GM12878 (cell line): ENCODE results near the gene CD63. TPM values are rescaled to one million over a fixed set of nuclear protein-coding genes. Genes with fewer than 3 reads are reported as not detected.

ENCODE experiments used
- ATAC-seq: fragments of 200-7000 bp; cut with Tn5 transposase; 3 replicates; pipeline ENCODE4 v1.9.1; 2020; ENCODE audit warnings: mild to moderate bottlenecking, moderate library complexity
- BruUV-seq: library from RNA; stranded (reverse); fragments of 400-500 nt; replicated peaks from 2 replicates; lab custom pipeline; 2021; lab: Mats Ljungman, UMichigan
- CTCF ChIA-PET: fragments of 300-600 bp; sonication (Branson Sonifier 250); formaldehyde crosslinking; extraction: SDS; loops from one replicate; lab custom pipeline; 2021; ENCODE audit warnings: inconsistent platforms; lab: Yijun Ruan, JAX
- POLR2A ChIA-PET: fragments of 350-600 bp; formaldehyde crosslinking; extraction: SDS; loops from one replicate; lab custom pipeline; 2021; ENCODE audit warnings: inconsistent platforms; lab: Charles Lee
- RAD21 ChIA-PET: fragments of 300-600 bp; sonication (Branson Sonifier 250); formaldehyde crosslinking; loops from one replicate; lab custom pipeline; 2023; ENCODE audit warnings: antibody characterized with exemption; ENCODE audit not compliant: unreplicated experiment; lab: Charles Lee
- SMC1A ChIA-PET: fragments of 300-600 bp; sonication (Branson Sonifier 250); formaldehyde crosslinking; loops from one replicate; lab custom pipeline; 2023; ENCODE audit not compliant: unreplicated experiment, uncharacterized antibody; lab: Charles Lee
- DNase-seq: peaks from one replicate; pipeline ENCODE4 v3.0.0-alpha.2; 2011; ENCODE audit warnings: low read depth, low spot score
- FAIRE-seq: peaks from 3 replicates; lab custom pipeline; 2011; peaks lifted over from hg19 to GRCh38; lab: Jason Lieb, UNC
- H2AFZ ChIP-seq: 2 replicates; pipeline ENCODE4 v1.6.0; 2011; ENCODE audit warnings: low read depth, low read length, control low read depth; ENCODE audit not compliant: control insufficient read depth
- H3K27ac ChIP-seq: 2 replicates; pipeline ENCODE4 v1.5.1; 2011; ENCODE audit warnings: control low read depth; ENCODE audit not compliant: control insufficient read depth, insufficient read depth
- H3K27me3 ChIP-seq, 2 experiments: replicated peaks in 1 of 2; 2 replicates each; pipeline versions ENCODE4 v1.6.0 to v1.6.1; 2011; ENCODE audit warnings: low read length in 1 of 2; ENCODE audit not compliant: control insufficient read depth in 2 of 2, insufficient read depth in 2 of 2
- H3K36me3 ChIP-seq, 2 experiments: 2 replicates each; pipeline ENCODE4 v1.5.1; 2011; ENCODE audit warnings: low read length in 1 of 2; ENCODE audit not compliant: control insufficient read depth in 2 of 2, insufficient read depth in 2 of 2
- H3K4me1 ChIP-seq: 2 replicates; pipeline ENCODE4 v1.6.1; 2011; ENCODE audit warnings: mild to moderate bottlenecking, low read length, moderate library complexity, mixed read lengths; ENCODE audit not compliant: control insufficient read depth, insufficient read depth
- H3K4me2 ChIP-seq: 2 replicates; pipeline ENCODE4 v1.6.0; 2011; ENCODE audit warnings: control low read depth; ENCODE audit not compliant: control insufficient read depth, insufficient read depth
- H3K4me3 ChIP-seq: fragments of 200-600 bp; sonication (generic); 2 replicates; pipeline ENCODE4 v1.5.1; 2016
- H3K79me2 ChIP-seq: 2 replicates; pipeline ENCODE4 v1.6.0; 2011; ENCODE audit warnings: low read length; ENCODE audit not compliant: control insufficient read depth, insufficient read depth
- H3K9ac ChIP-seq: 2 replicates; pipeline ENCODE4 v1.8.0; 2011; ENCODE audit warnings: low read length, control low read depth, mixed read lengths; ENCODE audit not compliant: control insufficient read depth, insufficient read depth
- H3K9me3 ChIP-seq: replicated peaks from 3 replicates; pipeline ENCODE4 v1.5.1; 2011; ENCODE audit warnings: mild to moderate bottlenecking, low read length; ENCODE audit not compliant: control insufficient read depth, insufficient read depth
- H4K20me1 ChIP-seq: 2 replicates; pipeline ENCODE4 v1.6.0; 2011; ENCODE audit not compliant: control insufficient read depth, insufficient read depth
- E4F1 ChIP-seq: fragments of 450-650 bp; IDR thresholded peaks from 2 replicates; pipeline ENCODE4 v1.6.1; 2018; ENCODE audit warnings: borderline replicate concordance, mild to moderate bottlenecking; ENCODE audit not compliant: partially characterized antibody
- EED ChIP-seq: sonication (generic); IDR thresholded peaks from 2 replicates; pipeline ENCODE4 v1.6.1; 2016; ENCODE audit warnings: antibody characterized with exemption, low read depth
- HDAC2 ChIP-seq: fragments of 200-600 bp; sonication (generic); IDR thresholded peaks from 2 replicates; pipeline ENCODE4 v1.6.1; 2017
- HDAC6 ChIP-seq: fragments of 200-600 bp; sonication (generic); IDR thresholded peaks from one replicate; pipeline ENCODE4 v1.8.0; 2017; ENCODE audit warnings: antibody characterized with exemption; ENCODE audit not compliant: unreplicated experiment
- NFIC ChIP-seq: IDR thresholded peaks from 2 replicates; pipeline ENCODE4 v1.6.1; 2012; ENCODE audit warnings: low read depth, mild to moderate bottlenecking, inconsistent platforms, low read length, moderate library complexity
- NFXL1 ChIP-seq: fragments of 450-650 bp; IDR thresholded peaks from 2 replicates; pipeline ENCODE4 v1.6.1; 2017; ENCODE audit warnings: antibody characterized with exemption, mild to moderate bottlenecking, borderline replicate concordance
- NR2C2 ChIP-seq: IDR thresholded peaks from 2 replicates; pipeline ENCODE4 v1.6.1; 2011; ENCODE audit warnings: borderline replicate concordance, low read depth; ENCODE audit not compliant: control insufficient read depth, insufficient read length
- POU2F2 ChIP-seq: IDR thresholded peaks from 3 replicates; pipeline ENCODE4 v1.6.1; 2011; ENCODE audit warnings: low read depth, mild to moderate bottlenecking, low read length, borderline replicate concordance
- TARDBP ChIP-seq: IDR thresholded peaks from 2 replicates; pipeline ENCODE4 v1.6.1; 2016; ENCODE audit warnings: borderline replicate concordance
- YBX1 ChIP-seq: fragments of 450-650 bp; IDR thresholded peaks from 2 replicates; pipeline ENCODE4 v1.6.1; 2016; ENCODE audit warnings: antibody characterized with exemption
- WGBS: methylation state at CpG from one replicate; pipeline ENCODE4 v1.1.6; 2016; ENCODE audit warnings: low lambda C conversion rate; ENCODE audit not compliant: insufficient replicate concordance, insufficient coverage; ENCODE audit errors: missing lambda C conversion rate; 5-methylcytosine and 5-hydroxymethylcytosine counted together
- in situ Hi-C: fragments of 300-500 bp; cut with MboI; formaldehyde crosslinking; loops from 9 replicates; pipeline ENCODE4 v1.14.3; 2018; ENCODE audit warnings: mixed read lengths
- intact Hi-C: fragments of 100-400 bp; cut with micrococcal nuclease; formaldehyde crosslinking; loops from one replicate; pipeline ENCODE4 v1.14.2; 2022; ENCODE audit not compliant: unreplicated experiment
- polyA plus RNA-seq, 11 experiments: library from polyadenylated mRNA; depleted of rRNA in 4 of 11; unstranded in 6 of 11; stranded (reverse) in 5 of 11; fragments of >200 nt; fragmentation: Nextera tagmentation in 4 of 11; fragmentation: Illumina TruSeq in 1 of 11; extraction: Ambion mirVana in 4 of 11; extraction: Trizol in 1 of 11; gene quantifications; 1 replicate in 1 of 11; 2 replicates in 10 of 11; pipeline versions ENCODE4 v1.2.1 to v1.2.3, GENCODE V29; 2011 to 2016; ENCODE audit warnings: inconsistent platforms in 2 of 11, missing spikeins in 2 of 11, low read depth in 1 of 11
- total RNA-seq, 4 experiments: library from RNA; depleted of rRNA in 3 of 4; stranded (reverse); fragments of >200 nt in 3 of 4; fragmentation: Illumina TruSeq in 1 of 4; extraction: Trizol in 1 of 4; gene quantifications; 2 replicates each; pipeline versions ENCODE4 v1.2.1 to v1.2.3, GENCODE V29; 2013 to 2021
- TF ChIP-seq, protein P1 (sequence below): IDR thresholded peaks from 2 replicates; pipeline ENCODE4 v1.6.1; 2012; ENCODE audit warnings: low read depth, low read length, improper control_type of control experiment
- TF ChIP-seq, protein P2 (sequence below): IDR thresholded peaks from 2 replicates; pipeline ENCODE4 v1.6.1; 2012; ENCODE audit warnings: low read length, inconsistent platforms
- TF ChIP-seq, protein P3 (sequence below): IDR thresholded peaks from 2 replicates; pipeline ENCODE4 v1.6.1; 2012; ENCODE audit warnings: improper control_type of control experiment, low read depth, low read length; ENCODE audit not compliant: insufficient replicate concordance

The CD63 gene
- total and polyA plus RNA-seq, 10 of the 15 experiments (the other 5 are each of a cell fraction or from before 2014, with no cell fraction given) = 147 to 220 (median 183) TPM

DNA sequence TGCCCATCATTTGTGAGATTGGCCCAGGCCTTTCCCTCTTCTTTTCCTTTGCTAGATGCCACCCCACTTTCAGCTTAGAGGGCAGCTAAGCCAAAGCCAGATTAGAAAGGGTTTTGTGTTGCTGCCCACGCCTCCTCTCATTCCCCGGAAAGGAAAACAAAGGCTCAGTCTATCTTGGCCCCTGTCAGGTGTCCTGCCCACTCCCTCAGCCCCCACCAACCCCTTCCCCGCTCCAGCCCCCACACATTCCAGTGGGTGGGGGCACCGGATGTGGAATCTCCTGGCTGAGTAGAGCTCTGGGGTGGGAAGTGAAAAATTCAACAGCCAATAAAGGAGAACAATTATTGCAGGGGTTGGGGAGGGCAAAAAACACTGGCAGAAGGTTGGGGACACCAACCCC lies 10.8 kb downstream of the CD63 start:
- CTCF ChIA-PET = interaction anchor here (0.5 to 11.4 kb wide), 8 partner anchors 12 to 112 kb away, joined by 3 to 205 read pairs (median 10); partner anchors contain the start of gene CD63
- Histone ChIP-seq H3K9ac (peak overlapping the region; percentile 92; the same call in 1 of the 2 replicates), H3K36me3 (peaks cover 0 to 2% of the 10 kb centered on the region in 2 experiments; a peak in 1 of 4 replicates), H3K79me2 (peaks cover 13% of the 10 kb centered on the region), H2AFZ (no peak overlapping the region), H3K27ac (peak overlapping the region; percentile 95), H3K27me3 (no peaks in the 10 kb centered on the region), H3K4me2 (peak overlapping the region; percentile 100), H3K9me3 (no peaks in the 10 kb centered on the region), H3K4me3 (peak overlapping the region; percentile 81), H3K4me1 (peaks cover 25% of the 10 kb centered on the region)
- WGBS = 59% methylated on average over 4 of the region's 4 CpGs
- intact Hi-C loops (no loop called here), in situ Hi-C loops (no loop called here)
- no peak for DNase-seq
- no peak for ATAC-seq
- FAIRE-seq = no peak
- BruUV-seq = no TSS peak
- RAD21 ChIA-PET = interaction anchor here (1.6 to 11.0 kb wide), 4 partner anchors 12 to 72 kb away, joined by 3 to 113 read pairs (median 11); partner anchors contain the start of gene CD63
- TF ChIP-seq POU2F2 (no peak), NR2C2 (no peak), E4F1 (no peak), NFXL1 (no peak), EED (no peak), HDAC6 (no peak), YBX1 (no peak), TARDBP (no peak), HDAC2 (no peak), NFIC (peak; percentile 13; the same call in 1 of the 2 replicates)
- TF ChIP-seq, protein P1, sequence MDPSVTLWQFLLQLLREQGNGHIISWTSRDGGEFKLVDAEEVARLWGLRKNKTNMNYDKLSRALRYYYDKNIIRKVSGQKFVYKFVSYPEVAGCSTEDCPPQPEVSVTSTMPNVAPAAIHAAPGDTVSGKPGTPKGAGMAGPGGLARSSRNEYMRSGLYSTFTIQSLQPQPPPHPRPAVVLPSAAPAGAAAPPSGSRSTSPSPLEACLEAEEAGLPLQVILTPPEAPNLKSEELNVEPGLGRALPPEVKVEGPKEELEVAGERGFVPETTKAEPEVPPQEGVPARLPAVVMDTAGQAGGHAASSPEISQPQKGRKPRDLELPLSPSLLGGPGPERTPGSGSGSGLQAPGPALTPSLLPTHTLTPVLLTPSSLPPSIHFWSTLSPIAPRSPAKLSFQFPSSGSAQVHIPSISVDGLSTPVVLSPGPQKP = no peak
- TF ChIP-seq, protein P2, sequence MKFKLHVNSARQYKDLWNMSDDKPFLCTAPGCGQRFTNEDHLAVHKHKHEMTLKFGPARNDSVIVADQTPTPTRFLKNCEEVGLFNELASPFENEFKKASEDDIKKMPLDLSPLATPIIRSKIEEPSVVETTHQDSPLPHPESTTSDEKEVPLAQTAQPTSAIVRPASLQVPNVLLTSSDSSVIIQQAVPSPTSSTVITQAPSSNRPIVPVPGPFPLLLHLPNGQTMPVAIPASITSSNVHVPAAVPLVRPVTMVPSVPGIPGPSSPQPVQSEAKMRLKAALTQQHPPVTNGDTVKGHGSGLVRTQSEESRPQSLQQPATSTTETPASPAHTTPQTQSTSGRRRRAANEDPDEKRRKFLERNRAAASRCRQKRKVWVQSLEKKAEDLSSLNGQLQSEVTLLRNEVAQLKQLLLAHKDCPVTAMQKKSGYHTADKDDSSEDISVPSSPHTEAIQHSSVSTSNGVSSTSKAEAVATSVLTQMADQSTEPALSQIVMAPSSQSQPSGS = 0 out of 2 replicates have a peak, but pooled peaks have one; percentile 4
- TF ChIP-seq, protein P3, sequence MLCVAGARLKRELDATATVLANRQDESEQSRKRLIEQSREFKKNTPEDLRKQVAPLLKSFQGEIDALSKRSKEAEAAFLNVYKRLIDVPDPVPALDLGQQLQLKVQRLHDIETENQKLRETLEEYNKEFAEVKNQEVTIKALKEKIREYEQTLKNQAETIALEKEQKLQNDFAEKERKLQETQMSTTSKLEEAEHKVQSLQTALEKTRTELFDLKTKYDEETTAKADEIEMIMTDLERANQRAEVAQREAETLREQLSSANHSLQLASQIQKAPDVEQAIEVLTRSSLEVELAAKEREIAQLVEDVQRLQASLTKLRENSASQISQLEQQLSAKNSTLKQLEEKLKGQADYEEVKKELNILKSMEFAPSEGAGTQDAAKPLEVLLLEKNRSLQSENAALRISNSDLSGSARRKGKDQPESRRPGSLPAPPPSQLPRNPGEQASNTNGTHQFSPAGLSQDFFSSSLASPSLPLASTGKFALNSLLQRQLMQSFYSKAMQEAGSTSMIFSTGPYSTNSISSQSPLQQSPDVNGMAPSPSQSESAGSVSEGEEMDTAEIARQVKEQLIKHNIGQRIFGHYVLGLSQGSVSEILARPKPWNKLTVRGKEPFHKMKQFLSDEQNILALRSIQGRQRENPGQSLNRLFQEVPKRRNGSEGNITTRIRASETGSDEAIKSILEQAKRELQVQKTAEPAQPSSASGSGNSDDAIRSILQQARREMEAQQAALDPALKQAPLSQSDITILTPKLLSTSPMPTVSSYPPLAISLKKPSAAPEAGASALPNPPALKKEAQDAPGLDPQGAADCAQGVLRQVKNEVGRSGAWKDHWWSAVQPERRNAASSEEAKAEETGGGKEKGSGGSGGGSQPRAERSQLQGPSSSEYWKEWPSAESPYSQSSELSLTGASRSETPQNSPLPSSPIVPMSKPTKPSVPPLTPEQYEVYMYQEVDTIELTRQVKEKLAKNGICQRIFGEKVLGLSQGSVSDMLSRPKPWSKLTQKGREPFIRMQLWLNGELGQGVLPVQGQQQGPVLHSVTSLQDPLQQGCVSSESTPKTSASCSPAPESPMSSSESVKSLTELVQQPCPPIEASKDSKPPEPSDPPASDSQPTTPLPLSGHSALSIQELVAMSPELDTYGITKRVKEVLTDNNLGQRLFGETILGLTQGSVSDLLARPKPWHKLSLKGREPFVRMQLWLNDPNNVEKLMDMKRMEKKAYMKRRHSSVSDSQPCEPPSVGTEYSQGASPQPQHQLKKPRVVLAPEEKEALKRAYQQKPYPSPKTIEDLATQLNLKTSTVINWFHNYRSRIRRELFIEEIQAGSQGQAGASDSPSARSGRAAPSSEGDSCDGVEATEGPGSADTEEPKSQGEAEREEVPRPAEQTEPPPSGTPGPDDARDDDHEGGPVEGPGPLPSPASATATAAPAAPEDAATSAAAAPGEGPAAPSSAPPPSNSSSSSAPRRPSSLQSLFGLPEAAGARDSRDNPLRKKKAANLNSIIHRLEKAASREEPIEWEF = no peak
- TF ChIP-seq, all 136 proteins: peak for 2
- no peaks in the 10 kb centered on the region for H4K20me1 ChIP-seq
- POLR2A ChIA-PET = interaction anchor here (0.7 to 3.5 kb wide), 7 partner anchors 11 to 504 kb away, joined by 3 to 39 read pairs (median 4); partner anchors contain the start of genes CD63 and RNF41
- SMC1A ChIA-PET = interaction anchor here (0.8 to 4.0 kb wide), 7 partner anchors 12 to 100 kb away, joined by 3 to 29 read pairs (median 10); partner anchors contain the start of genes CD63, ORMDL2 and SARNP
